SH-SY5Y (cell line): ENCODE measurements around the gene SPDEF.

Experiments
- GATA2 ChIP-seq: IDR thresholded peaks from 2 replicates; pipeline ENCODE4 v1.6.1; 2011; ENCODE audit warnings: mild to moderate bottlenecking, low read depth, low read length
- GATA3 ChIP-seq: IDR thresholded peaks from 2 replicates; pipeline ENCODE4 v1.6.1; 2011; ENCODE audit warnings: low read depth, mild to moderate bottlenecking, low read length, moderate library complexity

- TF ChIP-seq GATA3 (no peak), GATA2 (no peak)
Measured at GRCh38 chr6:34562861-34563512, 6.9 kb upstream of the SPDEF start.
